ENCODE results near the gene CDC34.

CDC34 gene

DNA sequence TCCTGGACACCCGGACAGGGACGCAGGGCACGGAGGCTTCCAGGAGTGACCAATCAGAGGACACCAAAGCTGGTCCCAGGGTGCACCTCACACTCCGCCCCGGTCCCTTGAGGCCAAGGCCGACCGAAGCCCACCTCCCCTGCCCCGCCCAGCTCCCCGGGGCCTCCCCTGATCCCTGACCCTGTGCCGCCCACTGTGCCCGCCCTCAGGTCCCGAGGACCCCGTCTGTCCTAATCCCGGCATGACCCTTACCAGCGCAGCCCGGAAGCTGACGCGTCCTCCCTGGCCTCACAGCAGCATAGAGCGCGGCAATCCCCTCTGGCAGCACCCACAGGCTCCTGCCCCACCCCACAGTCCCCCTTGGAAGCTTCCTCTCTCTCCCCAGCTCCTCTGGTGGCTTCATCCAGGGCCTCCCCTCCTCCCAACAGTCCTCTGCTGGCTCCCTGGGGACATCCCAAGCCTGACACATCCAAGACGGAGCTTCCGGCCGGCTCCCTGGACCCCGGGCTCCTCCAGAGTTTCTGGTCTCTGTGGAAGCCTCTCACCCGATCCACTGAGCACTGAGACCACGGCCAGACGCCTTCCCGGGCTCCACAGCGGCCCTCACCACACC, 7.4 kb upstream of the CDC34 start:
- no peak for DNase-seq

DNA sequence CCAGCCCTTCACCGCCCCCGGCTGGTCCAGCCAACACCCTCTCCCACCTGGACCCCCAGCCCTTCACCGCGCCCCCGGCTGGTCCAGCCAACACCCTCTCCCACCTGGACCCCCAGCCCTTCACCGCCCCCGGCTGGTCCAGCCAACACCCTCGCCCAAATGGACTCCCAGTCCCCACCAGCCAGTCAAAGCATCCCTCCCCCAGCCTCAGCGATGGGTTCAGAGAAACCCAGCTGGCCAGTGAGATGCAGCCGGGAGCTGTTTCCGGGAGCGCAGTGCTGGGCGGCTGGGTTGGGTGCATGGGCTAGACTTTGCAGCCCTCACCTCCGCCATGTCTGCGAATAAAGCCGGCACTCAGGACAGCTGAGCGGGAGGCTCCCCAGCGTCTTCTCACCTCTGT, 6.5 kb upstream of the CDC34 start:
- no peak for DNase-seq

DNA sequence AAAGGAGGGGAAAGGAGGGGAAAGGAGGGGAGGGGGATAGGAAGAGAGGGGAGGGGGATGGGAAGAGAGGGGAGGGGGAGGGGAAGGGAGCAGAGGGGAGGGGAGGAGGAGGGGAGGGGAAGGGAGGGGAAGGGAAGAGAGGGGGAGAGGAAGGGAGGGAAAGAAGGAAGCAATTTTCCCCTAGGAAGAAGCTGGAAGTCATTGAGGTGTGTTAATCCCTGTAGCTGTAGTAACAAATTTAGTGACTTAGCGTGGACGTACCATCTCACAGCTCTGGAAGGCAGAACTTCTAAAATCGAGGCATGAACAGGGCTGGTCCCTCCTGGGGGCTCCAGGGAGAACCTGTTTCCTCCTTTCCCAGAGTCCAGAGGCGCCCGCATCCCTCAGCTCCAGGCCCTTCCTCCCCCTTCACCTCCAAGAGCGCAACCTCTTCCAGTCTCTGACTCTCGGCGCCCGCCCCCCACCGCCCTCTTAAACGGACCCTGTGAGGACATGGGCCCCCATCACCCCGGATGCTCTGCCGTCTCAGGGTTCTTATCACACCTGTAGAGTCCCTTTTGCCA, 5.6 kb upstream of the CDC34 start:
- no peak for DNase-seq

DNA sequence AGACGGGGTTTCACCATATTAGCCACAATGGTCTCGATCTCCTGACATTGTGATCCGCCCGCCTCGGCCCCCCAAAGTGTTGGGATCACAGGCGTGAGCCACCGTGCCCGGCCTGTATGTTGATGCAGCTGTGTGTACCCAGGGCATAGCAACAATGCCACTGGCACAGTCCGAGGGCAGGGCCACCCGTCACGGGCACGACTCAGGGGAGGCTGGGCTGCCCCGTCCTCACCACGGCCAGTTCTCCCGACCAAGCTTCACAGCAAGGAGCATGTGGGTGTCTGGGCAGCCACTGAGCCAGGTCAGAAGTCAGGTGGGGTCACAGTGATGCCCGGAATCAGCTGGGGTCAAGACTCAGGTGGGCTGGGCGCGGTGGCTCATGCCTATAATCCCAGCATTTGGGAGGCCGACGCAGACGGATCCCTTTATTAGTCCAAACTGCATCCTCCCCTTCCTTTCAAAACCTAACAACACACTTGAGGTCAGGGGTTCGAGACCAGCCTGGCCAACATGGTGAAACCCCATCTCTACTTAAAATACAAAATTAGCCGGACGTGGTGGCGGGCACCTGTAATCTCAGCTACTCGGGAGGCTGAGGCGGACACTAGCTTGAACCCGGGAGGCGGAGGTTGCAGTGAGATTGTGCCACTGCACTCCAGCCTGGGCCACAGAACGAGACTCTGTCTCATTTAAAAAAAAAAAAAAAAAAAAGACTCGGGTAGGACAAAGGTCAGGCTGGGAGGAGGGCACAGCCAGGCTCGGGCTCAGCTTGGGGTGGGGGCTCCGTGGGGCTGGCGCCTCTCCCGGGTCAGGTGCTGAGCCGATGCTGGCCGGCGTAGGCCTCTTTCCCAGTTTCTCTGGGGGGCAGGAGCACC, 1.2 kb upstream of the CDC34 start:
- no peak for DNase-seq

- peak; percentile 83 for DNase-seq
Measured at GRCh38 chr19:531009-531752, 379 bp upstream of the CDC34 start.

- DNase-seq: peak; percentile 43
Measured at GRCh38 chr19:532561-533363, 1.2 kb downstream of the CDC34 start.

DNA sequence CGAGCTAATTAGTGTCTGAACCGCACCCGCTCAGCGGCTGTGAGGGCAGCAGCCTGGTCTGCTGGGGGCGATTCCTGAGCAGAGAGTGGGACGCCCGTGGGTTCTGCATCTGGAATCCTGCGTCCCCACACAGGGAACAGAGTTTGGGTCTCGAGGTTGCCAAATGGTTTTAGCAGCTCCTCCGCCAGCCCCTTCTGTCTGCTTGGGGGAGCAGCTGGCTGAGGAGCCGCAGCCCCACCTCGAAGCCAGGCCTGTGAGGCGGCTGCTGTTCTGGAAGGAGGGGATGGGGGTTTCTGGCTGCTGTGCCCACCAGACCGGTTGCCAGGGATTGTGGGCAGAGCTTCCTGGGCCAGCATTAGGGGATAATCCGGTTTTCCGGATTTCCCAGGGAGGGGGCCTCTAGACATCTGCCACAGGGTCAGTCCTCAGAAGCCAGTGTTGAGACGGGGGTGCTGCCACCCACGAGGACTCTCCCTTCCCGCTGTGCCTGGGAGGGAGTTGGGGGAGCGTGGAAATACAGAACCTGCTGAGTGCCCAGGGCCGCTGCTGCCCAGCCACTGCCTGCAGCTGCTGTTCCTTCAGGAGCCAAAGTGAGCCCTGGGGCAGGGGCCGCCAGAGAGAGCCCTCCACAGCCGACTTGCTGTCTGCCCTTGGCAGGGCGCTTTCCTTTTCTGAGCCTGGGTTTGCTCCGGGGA, 2.0 kb downstream of the CDC34 start:
- DNase-seq: no peak

GRCh38 chr19:534088-534487, 2.5 kb downstream of the CDC34 start:
- no peak for DNase-seq

- no peak for DNase-seq
Measured at GRCh38 chr19:535017-535835, 3.7 kb downstream of the CDC34 start.

DNA sequence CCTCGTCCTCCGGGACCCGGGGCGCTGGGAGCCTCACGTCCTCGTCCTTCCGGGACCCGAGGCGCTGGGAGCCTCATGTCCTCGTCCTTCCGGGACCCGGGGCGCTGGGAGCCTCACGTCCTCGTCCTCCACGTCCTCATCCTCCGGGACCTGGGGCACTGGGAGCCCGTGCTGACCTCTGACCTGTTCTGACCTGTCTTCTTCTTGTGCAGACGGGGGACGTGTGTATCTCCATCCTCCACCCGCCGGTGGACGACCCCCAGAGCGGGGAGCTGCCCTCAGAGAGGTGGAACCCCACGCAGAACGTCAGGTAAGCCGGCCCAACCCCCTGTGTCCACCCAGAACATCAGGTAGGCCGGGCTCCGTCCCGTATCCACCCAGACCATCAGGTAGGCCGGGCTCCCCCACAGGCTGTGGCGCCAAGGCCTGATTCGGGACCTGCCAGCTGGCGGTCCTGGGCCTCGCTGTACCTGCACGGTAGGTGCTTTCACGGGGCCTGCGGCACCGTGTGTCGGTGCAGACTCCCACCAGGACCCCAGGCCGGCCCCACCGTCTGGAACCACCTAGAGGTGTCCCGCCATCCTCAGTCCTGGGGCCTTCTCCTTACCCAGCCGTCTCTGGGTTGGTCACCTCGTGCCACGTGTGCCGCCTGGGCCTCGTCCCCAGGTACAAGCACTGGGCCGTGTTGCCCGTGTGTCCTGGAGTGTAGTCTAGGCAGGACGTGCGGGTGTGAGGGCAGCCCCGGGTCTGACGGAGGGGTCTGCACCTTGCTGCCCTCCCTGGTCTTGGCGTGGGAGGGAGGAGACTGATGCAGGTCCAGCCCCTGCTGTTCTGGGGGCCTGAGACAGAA, 4.7 kb downstream of the CDC34 start:
- no peak for DNase-seq

GRCh38 chr19:536881-537404, 5.4 kb downstream of the CDC34 start:
- no peak for DNase-seq

DNA sequence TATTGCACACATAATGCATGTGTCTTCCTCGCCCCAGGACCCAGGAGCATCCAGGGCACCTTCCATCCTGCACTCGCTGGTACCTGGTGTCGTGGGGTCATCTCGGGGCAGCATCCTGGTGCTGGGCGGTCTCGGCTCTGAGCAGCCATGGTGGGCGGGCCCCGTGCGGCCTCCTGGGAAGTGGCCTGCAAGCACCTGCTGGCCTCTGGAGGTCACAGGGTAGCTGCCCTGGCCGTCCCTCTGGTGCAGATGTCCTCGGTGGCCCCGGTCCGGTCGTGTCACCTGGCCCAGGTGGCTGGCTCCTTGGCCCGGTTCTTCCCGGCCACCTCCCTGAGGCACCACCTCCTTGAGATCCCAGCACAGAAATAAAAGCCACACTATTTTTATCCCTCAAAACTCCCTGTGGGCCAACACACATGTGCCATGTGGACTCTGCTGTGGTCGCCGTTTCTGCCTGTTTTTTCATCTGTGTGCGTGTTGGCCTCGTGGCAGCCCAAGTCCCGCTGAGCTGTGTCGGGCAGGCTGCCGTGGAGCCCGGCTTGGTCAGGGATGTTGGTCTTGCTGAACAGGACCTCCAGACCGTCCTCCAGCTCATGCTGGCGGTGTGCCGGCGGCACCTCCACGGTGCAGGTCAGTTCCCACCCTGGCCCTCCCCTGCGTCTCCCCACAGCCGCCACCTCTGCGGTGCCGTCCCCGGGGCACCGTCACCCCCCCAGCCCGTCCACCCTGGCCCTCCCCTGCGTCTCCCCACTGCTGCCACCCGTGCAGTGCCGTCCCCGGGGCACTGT, 7.3 kb downstream of the CDC34 start:
- DNase-seq: no peak

- no peak for DNase-seq
Measured at GRCh38 chr19:539429-540030, 8.0 kb downstream of the CDC34 start.

DNA sequence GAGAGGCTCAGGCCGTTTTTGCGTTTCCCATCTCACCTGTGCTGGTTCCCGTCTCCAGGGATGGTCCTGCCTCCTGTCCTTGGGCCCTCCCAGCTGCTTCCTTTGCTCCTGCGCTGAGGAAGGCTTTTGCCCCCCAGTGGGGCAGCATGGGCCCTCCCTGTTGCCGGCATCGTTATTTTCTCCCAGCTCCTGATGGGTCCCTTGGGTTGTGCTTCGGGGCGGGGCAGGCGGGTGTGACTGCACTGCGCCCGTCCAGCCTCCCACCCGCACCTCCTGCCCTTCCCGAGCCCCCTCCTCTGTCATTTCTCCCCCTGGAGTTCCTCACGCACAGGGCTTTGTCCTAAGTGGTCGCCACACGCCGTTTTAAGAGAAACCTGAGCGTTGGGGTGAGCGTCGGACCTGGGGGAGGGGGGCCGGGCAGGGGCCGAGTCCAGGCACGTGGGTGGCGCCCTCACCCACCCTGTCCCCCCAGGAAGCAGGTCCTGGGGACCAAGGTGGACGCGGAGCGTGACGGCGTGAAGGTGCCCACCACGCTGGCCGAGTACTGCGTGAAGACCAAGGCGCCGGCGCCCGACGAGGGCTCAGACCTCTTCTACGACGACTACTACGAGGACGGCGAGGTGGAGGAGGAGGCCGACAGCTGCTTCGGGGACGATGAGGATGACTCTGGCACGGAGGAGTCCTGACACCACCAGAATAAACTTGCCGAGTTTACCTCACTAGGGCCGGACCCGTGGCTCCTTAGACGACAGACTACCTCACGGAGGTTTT, 9.5 kb downstream of the CDC34 start:
- DNase-seq: no peak

DNA sequence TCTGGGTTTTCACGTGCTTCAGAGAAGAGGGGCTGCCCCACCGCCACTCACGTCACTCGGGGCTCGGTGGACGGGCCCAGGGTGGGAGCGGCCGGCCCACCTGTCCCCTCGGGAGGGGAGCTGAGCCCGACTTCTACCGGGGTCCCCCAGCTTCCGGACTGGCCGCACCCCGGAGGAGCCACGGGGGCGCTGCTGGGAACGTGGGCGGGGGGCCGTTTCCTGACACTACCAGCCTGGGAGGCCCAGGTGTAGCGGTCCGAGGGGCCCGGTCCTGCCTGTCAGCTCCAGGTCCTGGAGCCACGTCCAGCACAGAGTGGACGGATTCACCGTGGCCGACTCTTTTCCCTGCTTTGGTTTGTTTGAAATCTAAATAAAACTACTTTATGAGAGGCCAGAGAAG, 10.1 kb downstream of the CDC34 start:
- DNase-seq: no peak

DNA sequence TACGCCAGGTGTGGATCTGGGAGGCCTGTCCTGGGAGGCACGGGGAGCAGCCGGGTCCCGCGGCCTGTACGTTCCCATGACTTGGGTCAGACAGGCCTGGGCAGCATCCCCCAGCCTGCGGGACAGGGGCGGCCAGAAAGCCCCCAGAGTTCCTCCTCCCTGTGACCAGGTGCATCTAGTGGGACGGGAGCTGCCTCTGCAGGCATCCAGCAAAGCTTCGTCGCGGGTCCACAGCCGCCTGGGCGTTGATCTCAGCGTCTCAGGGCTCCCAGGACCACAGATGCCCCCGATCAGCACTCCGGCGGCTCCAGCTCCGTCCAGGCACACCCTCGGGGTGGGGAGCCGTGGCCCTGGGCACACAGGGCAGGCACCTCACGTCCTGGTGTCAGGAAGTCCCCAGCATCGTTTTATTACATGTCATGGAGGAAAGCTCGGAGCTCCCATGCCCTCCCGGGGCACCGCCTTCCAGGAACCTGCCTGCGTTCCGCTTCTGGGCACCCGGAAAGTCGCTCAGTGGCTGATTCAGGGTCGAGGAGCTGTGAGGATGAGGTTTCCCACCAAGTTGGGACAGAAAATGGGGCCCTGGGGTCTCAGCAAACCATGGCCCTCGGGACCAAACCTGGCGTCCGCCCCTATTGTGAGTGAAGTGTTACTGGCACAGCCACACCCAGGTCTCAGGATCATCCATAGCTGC, 10.8 kb downstream of the CDC34 start:
- no peak for DNase-seq

All from stimulated activated CD4-positive, alpha-beta T cell treated with anti-CD3 and anti-CD28 coated beads, Interleukin-4, amount 100 ng/mL, for 24 hours (primary cell).